H1 (cell line): Measurements from ENCODE around the gene YBX1. TPM values are rescaled to one million over a fixed set of nuclear protein-coding genes. Genes with fewer than 3 reads are reported as not detected.

Source experiments
- BACH1 ChIP-seq: IDR thresholded peaks from 2 replicates; pipeline ENCODE4 v1.6.1; 2012; ENCODE audit warnings: low read length, improper control_type of control experiment
- CBX8 ChIP-seq: fragments of 300-800, 300-1000 bp; sonication (generic); IDR thresholded peaks from 2 replicates; pipeline ENCODE4 v1.7.1; 2016; ENCODE audit warnings: low read depth, low read length, borderline replicate concordance
- CEBPB ChIP-seq: IDR thresholded peaks from 2 replicates; pipeline ENCODE4 v1.6.1; 2012; ENCODE audit warnings: low read depth, low read length
- FOSL1 ChIP-seq: IDR thresholded peaks from 2 replicates; pipeline ENCODE4 v1.6.1; 2011; ENCODE audit warnings: mild to moderate bottlenecking, low read depth, low read length, moderate library complexity; ENCODE audit not compliant: insufficient read depth
- KDM1A ChIP-seq: fragments of 200-600, 300-600 bp; sonication (generic); IDR thresholded peaks from 2 replicates; pipeline ENCODE4 v1.7.1; 2016; ENCODE audit warnings: mild to moderate bottlenecking, low read length, borderline replicate concordance
- NRF1 ChIP-seq: IDR thresholded peaks from 2 replicates; pipeline ENCODE4 v1.6.1; 2011; ENCODE audit warnings: mild to moderate bottlenecking, low read depth, low read length, improper control_type of control experiment
- PHF8 ChIP-seq: fragments of 200-600 bp; sonication (generic); conservative IDR thresholded peaks from 2 replicates; pipeline ENCODE4 v1.7.1; 2012; ENCODE audit warnings: low read depth, mild to moderate bottlenecking, inconsistent platforms, low read length, moderate library complexity
- POLR2A ChIP-seq, 2 experiments: IDR thresholded peaks; 1 replicate in 1 of 2; 2 replicates in 1 of 2; pipeline ENCODE4 v1.6.1; 2011; ENCODE audit warnings: low read depth in 2 of 2, low read length in 2 of 2, mild to moderate bottlenecking in 2 of 2; ENCODE audit errors: control extremely low read depth in 1 of 2
- RAD21 ChIP-seq, 2 experiments: IDR thresholded peaks in 1 of 2; conservative IDR thresholded peaks in 1 of 2; 2 replicates each; pipeline ENCODE4 v1.6.1; 2011; ENCODE audit warnings: low read depth in 2 of 2, low read length in 2 of 2, improper control_type of control experiment in 1 of 2, inconsistent platforms in 1 of 2, mild to moderate bottlenecking in 1 of 2, moderate library complexity in 1 of 2
- SP4 ChIP-seq: IDR thresholded peaks from 2 replicates; pipeline ENCODE4 v1.6.1; 2012; ENCODE audit warnings: low read length, inconsistent platforms
- polyA plus RNA-seq, 7 experiments: library from polyadenylated mRNA; depleted of rRNA in 3 of 7; stranded (reverse) in 5 of 7; unstranded in 2 of 7; fragments of >200 nt in 5 of 7; fragments of 200-250 nt in 2 of 7; gene quantifications; 1 replicate in 5 of 7; 2 replicates in 1 of 7; 4 replicates in 1 of 7; pipeline versions ENCODE4 v1.2.1 to v1.2.3, GENCODE V29; 2011 to 2013; ENCODE audit warnings: missing spikeins in 2 of 7, mixed read lengths in 2 of 7
- total RNA-seq: library from RNA; stranded (reverse); fragmentation: NEBNext Ultra II Directional; extraction: Animal tissue kit (Norgen Biotek cat#: 25700); gene quantifications from 2 replicates; pipeline ENCODE4 v1.2.1, GENCODE V29; 2021
- TF ChIP-seq, protein P1 (sequence below): fragments of 300-600 bp; sonication (generic); IDR thresholded peaks from 2 replicates; pipeline ENCODE4 v1.7.1; 2012; ENCODE audit warnings: low read length, moderate library complexity, mild to moderate bottlenecking, inconsistent platforms; ENCODE audit not compliant: insufficient replicate concordance

Gene YBX1
- total and polyA plus RNA-seq, 2 of the 8 experiments (the other 6 are each of a cell fraction or from before 2014, with no cell fraction given): 438 to 1,219 TPM

DNA sequence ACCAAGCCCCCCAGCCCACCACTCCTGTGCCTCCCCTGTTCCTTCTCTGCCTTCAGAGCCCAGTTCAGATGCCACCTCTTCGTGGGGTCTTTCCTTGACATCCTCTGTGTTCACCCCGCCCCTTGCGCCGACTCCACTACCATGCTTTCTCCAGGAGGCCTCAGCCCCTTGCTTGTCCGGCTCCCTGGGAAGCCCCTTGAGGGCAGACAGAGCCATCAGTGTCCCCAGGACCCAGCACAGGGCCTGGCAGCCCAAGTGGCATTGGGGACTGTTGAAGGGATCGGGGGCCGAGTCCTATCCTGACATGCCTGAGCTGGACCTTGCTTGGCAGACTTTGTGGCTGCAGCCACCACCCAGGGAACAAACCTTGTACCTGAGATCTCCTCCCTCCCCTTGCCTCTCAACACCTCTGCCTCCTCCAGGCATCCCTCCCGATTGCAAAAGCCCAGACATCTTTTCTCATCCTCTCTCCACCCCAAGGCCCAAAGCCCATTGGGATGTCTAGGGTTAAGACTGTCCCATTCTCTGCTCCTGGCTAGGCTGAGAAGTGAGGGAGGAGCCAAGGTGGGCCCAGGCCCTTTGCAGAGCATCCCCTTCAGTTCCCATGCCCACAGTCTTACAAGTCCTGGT is 54.5 kb downstream of the YBX1 start (continued):
- TF ChIP-seq, protein P1, sequence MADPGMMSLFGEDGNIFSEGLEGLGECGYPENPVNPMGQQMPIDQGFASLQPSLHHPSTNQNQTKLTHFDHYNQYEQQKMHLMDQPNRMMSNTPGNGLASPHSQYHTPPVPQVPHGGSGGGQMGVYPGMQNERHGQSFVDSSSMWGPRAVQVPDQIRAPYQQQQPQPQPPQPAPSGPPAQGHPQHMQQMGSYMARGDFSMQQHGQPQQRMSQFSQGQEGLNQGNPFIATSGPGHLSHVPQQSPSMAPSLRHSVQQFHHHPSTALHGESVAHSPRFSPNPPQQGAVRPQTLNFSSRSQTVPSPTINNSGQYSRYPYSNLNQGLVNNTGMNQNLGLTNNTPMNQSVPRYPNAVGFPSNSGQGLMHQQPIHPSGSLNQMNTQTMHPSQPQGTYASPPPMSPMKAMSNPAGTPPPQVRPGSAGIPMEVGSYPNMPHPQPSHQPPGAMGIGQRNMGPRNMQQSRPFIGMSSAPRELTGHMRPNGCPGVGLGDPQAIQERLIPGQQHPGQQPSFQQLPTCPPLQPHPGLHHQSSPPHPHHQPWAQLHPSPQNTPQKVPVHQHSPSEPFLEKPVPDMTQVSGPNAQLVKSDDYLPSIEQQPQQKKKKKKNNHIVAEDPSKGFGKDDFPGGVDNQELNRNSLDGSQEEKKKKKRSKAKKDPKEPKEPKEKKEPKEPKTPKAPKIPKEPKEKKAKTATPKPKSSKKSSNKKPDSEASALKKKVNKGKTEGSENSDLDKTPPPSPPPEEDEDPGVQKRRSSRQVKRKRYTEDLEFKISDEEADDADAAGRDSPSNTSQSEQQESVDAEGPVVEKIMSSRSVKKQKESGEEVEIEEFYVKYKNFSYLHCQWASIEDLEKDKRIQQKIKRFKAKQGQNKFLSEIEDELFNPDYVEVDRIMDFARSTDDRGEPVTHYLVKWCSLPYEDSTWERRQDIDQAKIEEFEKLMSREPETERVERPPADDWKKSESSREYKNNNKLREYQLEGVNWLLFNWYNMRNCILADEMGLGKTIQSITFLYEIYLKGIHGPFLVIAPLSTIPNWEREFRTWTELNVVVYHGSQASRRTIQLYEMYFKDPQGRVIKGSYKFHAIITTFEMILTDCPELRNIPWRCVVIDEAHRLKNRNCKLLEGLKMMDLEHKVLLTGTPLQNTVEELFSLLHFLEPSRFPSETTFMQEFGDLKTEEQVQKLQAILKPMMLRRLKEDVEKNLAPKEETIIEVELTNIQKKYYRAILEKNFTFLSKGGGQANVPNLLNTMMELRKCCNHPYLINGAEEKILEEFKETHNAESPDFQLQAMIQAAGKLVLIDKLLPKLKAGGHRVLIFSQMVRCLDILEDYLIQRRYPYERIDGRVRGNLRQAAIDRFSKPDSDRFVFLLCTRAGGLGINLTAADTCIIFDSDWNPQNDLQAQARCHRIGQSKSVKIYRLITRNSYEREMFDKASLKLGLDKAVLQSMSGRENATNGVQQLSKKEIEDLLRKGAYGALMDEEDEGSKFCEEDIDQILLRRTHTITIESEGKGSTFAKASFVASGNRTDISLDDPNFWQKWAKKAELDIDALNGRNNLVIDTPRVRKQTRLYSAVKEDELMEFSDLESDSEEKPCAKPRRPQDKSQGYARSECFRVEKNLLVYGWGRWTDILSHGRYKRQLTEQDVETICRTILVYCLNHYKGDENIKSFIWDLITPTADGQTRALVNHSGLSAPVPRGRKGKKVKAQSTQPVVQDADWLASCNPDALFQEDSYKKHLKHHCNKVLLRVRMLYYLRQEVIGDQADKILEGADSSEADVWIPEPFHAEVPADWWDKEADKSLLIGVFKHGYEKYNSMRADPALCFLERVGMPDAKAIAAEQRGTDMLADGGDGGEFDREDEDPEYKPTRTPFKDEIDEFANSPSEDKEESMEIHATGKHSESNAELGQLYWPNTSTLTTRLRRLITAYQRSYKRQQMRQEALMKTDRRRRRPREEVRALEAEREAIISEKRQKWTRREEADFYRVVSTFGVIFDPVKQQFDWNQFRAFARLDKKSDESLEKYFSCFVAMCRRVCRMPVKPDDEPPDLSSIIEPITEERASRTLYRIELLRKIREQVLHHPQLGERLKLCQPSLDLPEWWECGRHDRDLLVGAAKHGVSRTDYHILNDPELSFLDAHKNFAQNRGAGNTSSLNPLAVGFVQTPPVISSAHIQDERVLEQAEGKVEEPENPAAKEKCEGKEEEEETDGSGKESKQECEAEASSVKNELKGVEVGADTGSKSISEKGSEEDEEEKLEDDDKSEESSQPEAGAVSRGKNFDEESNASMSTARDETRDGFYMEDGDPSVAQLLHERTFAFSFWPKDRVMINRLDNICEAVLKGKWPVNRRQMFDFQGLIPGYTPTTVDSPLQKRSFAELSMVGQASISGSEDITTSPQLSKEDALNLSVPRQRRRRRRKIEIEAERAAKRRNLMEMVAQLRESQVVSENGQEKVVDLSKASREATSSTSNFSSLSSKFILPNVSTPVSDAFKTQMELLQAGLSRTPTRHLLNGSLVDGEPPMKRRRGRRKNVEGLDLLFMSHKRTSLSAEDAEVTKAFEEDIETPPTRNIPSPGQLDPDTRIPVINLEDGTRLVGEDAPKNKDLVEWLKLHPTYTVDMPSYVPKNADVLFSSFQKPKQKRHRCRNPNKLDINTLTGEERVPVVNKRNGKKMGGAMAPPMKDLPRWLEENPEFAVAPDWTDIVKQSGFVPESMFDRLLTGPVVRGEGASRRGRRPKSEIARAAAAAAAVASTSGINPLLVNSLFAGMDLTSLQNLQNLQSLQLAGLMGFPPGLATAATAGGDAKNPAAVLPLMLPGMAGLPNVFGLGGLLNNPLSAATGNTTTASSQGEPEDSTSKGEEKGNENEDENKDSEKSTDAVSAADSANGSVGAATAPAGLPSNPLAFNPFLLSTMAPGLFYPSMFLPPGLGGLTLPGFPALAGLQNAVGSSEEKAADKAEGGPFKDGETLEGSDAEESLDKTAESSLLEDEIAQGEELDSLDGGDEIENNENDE: no peak
- TF ChIP-seq BACH1 (no peak), RAD21 (IDR thresholded peaks at IDR 0.05 in 1 of 2, conservative IDR thresholded peaks at IDR 0.05 in 1 of 2; ENCODE audit: low read depth in 2 of 2, low read length in 2 of 2) (no peak), PHF8 (no peak), CBX8 (no peak), NRF1 (no peak), POLR2A (IDR thresholded peaks at IDR 0.05; ENCODE audit: control extremely low read depth in 1 of 2, low read depth in 2 of 2, low read length in 2 of 2) (no peak), CEBPB (no peak), SP4 (no peak), FOSL1 (no peak), KDM1A (no peak)
